CMK (cell line): ENCODE data around the gene RABGGTA.
"Not testable (repeated sequence)": the region's sequence is repeated elsewhere in the genome, so short reads cannot be mapped to it uniquely, and the experiment has no call there.

Source experiments
- DNase-seq: peaks from one replicate; pipeline ENCODE4 v3.0.0-alpha.2; 2010; ENCODE audit warnings: low read depth

The RABGGTA gene

DNA sequence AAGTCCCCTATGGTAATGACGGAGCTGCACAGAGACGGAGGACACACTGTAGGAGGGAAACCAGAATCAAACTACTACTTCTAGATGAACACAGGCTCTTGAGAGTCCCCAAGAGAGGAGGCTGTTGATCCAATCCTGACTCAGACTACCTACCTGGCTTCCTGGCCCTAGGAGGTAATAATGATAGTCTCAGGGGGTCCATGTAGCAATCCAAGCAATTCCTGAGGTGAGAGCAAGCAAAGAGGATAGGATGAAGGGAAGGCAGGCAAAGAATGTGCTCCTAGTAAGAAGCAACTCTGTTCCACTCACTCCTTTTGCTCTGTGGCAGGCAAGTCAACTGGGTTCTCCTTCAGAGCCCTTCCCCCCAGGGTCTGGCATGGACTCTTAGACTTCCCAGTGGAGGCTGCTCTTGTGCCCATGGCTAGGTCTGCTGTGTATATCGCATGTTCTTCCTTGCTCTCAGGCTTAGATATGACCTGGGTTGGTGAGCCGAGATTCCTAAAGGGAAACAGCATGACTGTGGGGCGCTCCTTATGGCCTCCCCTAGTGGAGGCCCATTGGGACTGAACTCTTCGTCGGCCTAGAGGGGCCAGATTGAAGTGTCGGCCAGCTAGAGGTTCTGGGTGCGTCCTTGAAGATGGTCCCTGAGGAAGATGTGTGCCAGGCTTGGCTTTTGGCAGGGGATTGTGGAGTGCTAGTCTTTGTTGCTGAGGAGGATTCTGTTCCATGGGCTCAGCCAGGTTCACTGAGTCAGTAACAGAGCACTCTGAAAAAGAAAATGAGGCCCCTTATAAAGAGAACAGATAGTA is 31.1 kb downstream of the RABGGTA start:
- no peak for DNase-seq

DNA sequence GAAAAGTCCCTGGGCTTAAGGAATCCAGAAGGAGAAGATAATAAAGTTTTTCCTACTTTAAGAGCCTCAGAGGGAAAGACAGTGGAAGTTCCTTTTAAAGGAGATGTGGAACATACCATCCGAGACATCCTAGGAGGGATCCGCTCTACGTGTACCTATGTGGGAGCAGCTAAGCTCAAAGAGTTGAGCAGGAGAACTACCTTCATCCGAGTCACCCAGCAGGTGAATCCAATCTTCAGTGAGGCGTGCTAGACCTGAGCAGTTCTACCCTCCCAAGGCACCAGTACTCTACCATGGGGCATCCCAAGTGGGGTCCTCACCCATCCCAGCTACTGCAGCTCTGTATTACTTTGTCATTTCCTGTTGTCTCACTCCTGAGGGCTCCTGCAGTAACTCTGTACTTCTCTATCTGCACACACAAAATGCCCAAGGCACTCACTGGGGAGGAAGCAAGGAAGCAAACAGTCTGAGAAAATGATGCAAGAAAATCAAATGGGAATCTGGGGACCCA is 32.8 kb downstream of the RABGGTA start:
- DNase-seq = no peak

DNA sequence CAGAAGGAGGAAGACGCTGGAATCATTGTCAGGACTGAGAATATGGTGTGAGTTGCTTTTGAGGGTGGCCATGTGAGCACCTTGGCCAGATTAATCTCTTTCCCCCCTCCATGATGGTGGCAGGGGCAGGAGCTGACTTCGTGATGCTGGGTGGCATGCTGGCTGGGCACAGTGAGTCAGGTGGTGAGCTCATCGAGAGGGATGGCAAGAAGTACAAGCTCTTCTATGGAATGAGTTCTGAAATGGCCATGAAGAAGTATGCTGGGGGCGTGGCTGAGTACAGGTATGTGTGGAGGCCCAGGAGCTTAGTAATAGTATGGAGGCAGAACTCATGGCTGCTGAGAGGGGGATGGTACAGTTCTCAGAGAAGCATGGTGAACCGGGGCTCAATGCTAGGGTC is 33.3 kb downstream of the RABGGTA start:
- DNase-seq = no peak

DNA sequence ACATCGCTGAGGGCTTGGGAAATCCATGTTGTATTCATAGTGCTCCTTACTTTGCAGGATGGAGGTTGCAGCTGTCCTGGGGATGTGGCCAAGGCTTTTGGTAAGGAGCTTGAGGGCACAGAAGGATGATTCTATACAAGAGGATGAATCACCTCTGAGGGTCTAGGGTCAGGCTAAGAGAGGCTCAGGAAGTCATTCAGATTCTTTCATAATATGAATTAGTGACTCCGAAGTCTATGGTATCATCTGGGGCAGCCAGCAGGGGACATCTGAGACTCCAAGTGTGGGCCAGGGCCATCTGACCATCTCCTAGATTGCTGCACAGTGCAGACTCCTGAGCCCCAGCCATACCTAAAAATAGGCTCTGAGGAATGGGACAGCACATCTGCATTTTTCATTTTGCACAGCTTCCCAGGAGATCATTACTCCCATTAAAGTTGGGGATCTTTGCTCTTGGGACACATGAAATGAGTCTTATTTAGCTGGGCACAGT is 33.9 kb downstream of the RABGGTA start:
- DNase-seq = no peak

DNA sequence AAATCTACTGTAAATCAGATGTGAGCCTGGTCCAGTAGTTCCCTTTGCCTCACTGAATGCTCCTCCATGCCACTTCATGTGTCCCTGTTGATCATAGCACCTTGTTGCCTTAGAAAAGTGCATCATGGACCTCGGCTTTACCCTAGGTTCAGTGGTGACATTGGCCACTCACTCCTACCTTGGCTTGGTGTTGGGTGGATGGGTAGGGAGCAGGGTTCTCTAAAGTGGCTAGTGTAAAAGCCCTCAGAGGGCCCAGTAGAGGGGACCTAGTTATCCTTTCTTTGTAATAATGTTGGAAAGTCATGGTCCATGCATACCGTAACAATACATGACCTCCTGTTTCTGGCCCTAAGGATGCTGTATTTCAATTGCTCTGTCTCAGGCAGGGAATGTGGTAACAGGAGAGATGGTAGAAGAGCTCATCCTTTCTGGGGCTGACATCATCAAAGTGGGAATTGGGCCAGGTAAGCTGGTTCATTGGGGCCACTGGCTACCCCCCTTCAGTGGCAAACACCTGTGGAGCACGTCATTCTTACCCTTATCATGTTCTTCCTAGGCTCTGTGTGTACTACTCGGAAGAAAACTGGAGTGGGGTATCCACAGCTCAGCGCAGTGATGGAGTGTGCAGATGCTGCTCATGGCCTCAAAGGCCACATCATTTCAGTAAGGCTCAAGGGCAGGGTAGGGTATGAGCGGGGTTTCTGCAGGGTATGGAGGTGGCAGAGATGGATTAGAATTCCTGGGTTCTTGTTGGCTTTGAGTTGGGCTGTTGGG is 34.5 kb downstream of the RABGGTA start:
- no peak for DNase-seq

DNA sequence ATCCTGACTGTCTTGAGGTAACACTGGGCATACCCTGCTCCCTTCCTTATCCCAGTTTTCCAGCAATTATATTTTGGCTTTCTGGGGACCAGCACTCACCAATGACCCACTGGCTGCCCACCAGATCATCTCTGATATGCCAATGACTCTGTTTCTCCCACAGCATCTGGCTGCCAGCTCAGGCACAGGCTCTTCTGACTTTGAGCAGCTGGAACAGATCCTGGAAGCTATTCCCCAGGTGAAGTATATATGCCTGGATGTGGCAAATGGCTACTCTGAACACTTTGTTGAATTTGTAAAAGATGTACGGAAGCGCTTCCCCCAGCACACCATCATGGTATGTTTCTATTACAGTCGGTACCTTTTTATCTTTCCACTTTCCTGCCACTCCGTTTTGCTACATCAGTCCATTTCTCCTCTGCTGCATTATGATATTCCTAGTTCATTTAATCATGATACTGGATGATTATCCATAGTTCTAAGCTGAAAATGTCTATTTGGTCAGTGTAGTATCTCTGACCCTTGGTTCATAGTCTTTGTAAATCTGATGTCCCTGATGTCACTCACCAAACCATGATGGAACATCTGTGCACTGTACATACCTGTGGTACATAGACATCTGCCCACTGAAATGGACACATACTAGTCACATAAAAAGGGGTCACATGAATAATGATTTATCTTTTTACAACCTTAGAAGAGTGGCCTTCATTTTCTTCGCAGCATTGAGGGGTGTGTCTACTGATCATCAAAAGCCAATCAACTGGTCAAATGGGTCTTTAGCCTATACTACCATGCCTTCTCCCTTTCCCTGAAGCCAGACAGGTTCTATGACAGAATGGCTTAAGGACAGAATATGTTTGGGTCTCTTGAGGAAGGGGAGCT is 35.4 kb downstream of the RABGGTA start:
- DNase-seq = no peak

DNA sequence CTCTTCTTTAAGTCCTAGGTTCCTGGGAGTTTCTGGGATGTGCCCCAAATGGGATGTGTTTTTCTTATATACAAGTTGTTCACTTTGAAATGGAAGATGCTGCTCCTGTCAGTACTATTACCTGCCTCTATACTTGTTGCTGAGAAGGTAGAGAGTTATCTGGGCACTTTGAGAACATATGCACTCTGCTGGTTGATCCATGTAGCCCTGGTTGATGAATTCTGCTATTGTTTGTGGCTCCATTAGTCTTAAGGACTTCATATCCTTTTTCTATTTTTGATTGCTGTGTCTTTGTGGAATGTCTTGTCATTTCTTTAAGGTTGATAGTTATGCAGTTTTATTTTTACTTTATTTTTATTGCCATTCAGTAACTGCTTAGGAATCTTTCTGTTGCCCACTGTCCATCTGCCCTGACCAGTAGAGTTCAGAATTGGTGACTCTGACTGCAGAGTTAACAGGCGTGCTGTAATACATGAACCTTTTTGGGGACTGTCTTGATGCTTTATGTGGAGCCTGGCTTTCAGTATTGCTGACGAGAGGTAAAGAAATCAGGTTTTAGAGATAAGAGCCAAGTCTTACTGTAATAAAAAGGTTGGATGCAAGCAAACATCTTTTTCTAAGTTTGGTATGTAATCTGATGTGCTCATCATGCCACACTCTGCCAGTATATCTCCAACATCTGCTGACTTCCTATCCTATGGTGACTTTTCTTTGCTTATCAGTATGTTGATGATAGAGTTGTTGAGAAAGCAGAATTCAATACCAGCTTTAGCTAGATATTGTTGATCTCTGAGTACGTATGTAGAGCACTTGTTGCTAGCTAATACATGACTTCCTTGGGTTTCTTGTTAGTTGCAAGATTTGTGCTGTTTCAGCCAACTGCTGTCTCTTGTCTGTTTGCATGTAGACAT is 37.0 kb downstream of the RABGGTA start:
- no peak for DNase-seq

DNA sequence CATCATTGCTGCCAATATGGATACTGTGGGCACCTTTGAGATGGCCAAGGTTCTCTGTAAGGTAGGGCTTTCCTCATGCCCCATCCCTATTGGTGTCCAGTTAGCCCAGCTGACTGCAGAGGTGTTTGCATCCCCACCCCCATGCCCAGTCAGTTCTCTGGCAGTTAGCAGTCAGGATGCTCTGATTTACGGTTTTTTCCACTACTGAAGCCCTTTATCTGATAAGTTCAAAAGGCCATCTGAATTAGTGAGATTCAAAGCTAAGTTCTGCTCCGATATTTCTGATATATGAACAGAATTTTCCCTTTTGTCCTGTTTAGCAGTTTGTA is 37.9 kb downstream of the RABGGTA start:
- DNase-seq = no peak

DNA sequence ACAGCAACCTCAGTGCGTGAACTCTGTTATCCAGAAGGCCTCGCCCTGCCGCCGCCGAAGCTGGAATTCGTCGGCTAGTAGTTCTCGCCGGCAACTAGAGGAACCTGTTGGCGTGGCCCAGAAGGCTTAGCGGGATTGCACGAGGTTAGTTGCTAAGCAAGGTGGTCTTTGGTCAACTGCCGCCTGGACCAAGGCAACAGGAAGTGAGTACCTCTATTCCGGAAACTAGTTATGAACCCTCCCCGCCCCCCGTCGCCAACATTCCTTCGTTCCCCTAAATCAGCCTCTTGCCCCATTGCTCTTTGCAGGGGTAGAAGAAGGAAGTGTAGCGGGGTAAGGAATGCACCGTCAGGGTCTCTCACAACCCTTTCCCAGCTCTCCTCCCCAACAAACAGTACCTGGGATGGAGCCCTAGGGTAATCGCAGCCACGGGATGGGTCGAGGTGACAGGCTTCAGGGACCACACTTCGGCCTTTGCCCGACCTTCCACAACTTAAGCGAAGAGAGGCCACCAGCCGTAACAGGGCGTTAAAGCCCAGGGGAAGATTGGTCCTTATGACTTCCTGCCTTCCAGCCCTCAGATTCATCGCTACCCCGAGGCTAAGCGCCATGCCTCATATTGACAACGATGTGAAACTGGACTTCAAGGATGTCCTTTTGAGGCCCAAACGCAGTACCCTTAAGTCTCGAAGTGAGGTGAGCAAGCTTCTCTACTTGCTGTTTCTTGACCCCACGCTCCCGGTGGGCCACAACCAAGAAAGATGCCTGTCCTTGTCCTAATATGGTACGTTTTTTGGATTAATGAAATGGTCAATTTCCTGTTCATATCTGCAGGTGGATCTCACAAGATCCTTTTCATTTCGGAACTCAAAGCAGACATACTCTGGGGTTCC is 38.5 kb downstream of the RABGGTA start, which contains the start of gene GMPR2:
GMPR2 (plus strand) TSS at position 285 of the 893 bp plus-strand sequence; CDS start at position 610, 325 bp downstream.
- DNase-seq = no peak

DNA sequence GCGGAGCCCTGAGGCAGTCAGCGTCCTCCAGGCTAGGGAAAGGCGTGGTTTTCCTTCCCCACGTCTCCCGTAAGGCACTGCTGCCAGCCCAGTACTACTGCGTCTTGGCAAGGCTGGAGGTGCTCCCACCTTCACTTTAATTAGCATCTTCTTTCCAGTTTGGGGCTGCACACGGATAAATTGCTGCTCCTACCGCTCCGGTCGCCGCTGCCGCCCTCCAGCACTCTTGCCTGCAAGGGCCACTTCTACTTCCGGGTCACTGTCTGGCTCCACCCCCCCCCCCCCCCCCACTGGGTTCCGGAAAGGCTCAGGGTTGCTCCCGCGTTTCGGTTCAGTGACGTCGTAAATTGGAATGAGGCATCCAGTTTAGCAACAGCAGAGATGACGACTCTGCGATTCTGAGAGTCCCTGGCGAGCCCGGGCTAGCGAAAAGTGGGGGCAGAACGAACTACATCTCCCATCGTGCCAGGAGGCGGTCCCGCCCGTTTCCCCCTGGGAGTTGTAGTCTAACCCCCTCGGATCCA is 39.2 kb downstream of the RABGGTA start, which contains the start of gene NEDD8:
NEDD8 (minus strand) TSS at position 247 of the 524 bp plus-strand sequence; CDS start at position 147, 100 bp downstream.
- DNase-seq = peak; percentile 61

DNA sequence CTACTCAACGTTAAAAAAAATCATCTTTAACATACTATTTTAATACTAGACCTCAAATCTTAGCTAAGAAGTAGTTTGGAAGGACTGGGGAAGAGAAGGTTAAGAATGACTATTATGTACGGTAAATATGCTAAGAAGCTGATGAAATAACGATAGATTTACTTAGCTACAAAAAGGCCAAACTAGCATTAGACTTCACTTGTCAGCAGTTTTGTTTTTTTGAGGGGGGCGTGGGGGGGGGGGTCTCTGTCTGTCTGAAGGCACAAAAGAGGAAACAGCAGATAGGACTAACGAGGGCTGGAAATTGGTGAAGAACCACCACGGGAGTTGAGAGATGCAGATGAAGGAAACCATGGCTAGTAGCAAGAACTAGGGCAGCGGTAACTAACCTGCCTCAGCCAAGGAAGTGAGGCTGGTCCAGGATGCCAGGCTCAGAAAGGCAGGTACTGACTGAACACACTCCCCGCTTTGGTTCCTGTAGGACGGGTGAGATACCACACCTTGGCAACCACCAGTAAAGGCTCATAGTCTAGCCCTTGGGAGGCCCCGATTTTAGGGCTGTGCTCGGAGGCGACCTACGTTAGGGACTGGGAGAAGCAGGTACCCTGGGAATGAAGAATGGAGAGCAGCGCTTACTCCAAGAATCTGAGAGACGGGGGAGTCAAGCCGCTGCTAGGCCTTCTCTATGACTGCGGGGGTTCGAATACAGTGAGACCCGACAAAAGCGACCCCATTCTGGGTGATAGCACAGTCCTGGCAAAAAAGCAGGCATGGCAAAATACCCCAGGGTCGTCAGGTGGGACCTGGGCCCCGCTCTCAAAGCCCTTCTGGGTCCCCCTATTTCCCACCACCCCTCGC is 39.9 kb downstream of the RABGGTA start:
- DNase-seq = no peak

DNA sequence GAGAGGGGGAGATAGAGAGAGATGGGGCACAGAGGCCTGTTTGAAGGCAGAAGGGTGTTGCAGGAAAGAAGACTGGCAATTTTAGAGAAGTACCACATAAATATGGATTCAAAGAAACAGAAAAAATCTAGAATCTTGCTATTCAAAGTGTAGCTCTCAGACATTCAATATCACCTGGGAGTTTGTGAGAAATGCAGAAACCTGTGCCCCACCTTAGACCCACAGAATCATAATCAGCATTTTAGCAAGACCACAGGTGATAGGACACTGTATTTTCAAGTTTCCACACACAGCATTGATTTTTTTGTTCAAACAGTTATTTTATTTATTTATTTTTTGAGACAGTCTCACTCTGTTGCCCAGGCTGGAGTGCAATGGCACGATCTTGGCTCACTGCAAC is 42.5 kb downstream of the RABGGTA start:
- DNase-seq = no peak

DNA sequence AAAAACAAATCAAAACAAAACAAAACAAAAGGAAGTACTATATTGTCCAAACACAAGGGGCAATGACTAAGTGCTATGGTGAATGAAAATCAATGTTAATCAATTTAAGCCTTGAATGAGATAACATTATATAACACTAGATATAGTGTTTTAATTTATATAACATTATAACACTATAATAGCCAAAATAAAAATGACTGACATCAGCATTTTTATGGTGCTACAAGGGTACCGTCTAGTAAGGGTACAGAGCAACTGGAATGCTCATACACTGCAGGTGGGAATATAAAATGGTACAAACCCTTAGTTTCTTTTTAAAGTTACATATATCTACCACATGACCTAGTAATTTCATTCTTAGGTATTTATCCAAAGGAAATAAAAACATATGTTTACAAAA is 44.9 kb downstream of the RABGGTA start:
- DNase-seq = no peak

DNA sequence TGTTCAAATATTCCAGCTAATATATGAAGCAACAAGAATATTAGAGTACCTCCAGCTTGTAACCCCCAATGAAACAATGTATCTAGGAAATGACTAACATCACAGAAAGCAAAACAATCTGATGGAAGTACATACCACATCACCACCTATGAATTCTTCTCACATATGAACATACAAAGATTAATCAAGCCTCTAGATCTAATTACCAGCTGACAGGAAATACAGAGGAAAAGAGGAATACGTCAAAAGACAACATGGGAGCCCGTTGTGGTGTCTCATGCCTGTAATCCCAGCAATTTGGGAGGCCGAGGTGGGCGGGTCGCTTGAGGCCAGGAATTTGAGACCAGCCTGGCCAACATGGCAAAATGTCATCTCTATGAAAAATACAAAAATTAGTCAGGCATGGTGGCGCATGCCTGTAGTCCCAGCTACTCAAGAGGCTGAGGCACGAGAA is 46.8 kb downstream of the RABGGTA start:
- no peak for DNase-seq

DNA sequence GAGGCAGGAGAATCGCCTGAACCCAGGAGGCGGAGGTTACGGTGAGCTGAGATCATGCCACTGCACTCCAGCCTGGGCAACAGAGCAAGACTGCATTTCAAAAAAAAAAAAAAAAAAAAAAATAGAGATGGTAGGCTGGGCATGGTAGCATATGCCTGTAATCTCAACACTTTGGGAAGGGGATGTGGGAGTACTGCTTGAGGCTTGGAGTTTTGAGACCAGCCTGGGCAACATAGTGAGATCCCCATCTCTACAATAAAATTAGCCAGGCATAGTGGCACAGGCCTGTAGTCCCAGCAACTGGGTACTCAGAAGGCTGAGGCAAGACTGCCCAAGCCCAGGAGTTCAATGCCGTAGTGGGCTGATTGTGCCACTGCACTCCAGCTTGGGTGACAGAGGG is 48.4 kb downstream of the RABGGTA start:
- not testable (repeated sequence) for DNase-seq

DNA sequence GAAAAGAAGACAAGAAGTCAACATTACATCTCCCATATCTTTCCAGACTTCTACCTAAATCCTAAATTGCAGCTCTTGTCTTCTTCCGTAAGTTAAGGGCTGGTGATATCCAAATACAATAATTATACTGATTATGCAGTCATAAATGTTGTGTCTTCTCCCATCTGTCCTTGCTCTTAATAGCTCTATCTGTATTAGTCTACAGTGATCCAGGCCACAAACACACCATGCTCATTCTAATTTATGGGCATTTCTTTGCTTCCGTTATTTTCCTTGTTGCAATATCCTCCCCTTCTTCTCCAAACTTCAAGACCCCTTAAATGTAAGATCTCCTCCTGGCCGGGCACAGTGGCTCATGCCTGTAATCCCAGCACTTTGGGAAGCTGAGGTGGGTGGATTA is 51.9 kb downstream of the RABGGTA start:
- DNase-seq = no peak

DNA sequence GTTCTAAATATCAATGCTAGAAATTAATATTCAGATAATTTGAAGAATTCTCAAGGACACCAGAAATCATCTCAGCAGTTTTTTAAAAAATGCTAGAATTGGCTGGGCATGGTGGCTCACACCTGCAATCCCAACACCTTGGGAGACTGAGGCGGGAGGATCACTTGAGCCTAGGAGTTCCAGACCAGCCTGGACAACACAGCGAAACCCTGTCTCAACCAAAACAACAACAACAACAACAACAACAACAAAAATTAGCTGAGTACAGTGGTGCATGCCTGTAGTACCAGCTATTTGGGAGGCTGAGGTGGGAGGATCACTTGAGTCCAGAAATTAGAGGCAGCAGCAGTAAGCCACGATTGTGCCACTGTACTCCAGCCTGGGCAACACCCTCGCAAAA is 52.3 kb downstream of the RABGGTA start:
- no peak for DNase-seq

DNA sequence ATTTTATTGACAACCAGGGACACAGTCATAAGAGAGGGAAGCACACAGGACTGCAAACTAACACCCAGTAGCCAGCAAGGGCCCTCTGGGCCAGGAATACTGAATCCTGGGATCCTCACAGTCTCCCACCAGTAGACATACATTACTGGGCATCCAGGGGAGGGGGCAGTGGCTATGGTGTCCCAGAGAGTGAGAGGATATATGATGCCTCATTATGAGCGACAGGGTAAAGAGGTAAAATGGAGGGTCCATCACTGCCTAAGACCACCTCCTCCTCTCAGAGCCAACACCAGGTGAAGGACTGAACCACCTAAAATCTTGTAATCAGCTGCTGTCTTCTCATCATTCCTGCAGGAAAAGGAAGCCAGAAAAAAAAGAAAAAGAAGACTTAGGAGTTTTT is 54.5 kb downstream of the RABGGTA start:
- not testable (repeated sequence) for DNase-seq

DNA sequence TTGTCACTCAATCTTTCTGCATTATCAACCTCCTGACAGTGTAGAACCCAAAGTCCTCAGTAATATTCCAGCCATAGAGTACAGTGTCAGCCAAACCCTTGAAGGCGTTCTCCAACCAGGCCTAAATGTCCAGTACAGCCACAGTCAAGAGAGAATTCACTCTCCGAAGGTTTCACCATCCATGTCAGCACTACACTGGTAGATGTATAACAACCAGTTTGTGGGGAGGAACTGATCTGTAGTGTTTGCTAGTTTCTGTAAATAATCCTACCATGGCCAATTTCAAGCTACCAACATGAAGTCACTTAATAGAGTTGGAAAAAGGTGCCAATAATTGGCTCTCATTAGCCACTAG is 55.1 kb downstream of the RABGGTA start:
- DNase-seq = no peak
